Thoracic aorta (tissue), 2 donors: Measurements from ENCODE around the gene UBALD1. TPM values are rescaled to one million over a fixed set of nuclear protein-coding genes. Genes with fewer than 3 reads are reported as not detected.

ENCODE experiments used
- ATAC-seq: fragments of 150-250 bp; one replicate; pipeline ENCODE4 v1.8.0; 2017; ENCODE audit warnings: low read depth; ENCODE audit not compliant: insufficient number of reproducible peaks, low FRiP score
- DNase-seq: peaks from one replicate; pipeline ENCODE4 v3.0.0-alpha.2; 2020; ENCODE audit warnings: low spot score
- H3K27ac ChIP-seq, 2 donors: fragments of 200-600 bp; sonication (generic); 1 replicate in 1 of 2; 2 replicates in 1 of 2; pipeline ENCODE4 v1.5.1; 2016; ENCODE audit warnings: mild to moderate bottlenecking in 2 of 2, moderate library complexity in 2 of 2
- H3K27me3 ChIP-seq: fragments of 200-600 bp; sonication (generic); replicated peaks from 2 replicates; pipeline ENCODE4 v1.6.0; 2016; ENCODE audit warnings: mild to moderate bottlenecking; ENCODE audit not compliant: insufficient read depth
- H3K36me3 ChIP-seq: fragments of 200-600 bp; sonication (generic); one replicate; pipeline ENCODE4 v1.5.1; 2016
- H3K4me1 ChIP-seq, 2 donors: fragments of 200-600 bp; sonication (generic); 1 replicate in 1 of 2; 2 replicates in 1 of 2; pipeline versions ENCODE4 v1.5.1 to v1.6.0; 2016; ENCODE audit warnings: low read depth in 2 of 2, mild to moderate bottlenecking in 1 of 2; ENCODE audit not compliant: control insufficient read depth in 1 of 2
- H3K4me3 ChIP-seq: fragments of 200-600 bp; sonication (generic); 2 replicates; pipeline ENCODE4 v1.5.1; 2016; ENCODE audit warnings: mild to moderate bottlenecking
- H3K9me3 ChIP-seq: fragments of 200-600 bp; sonication (generic); 2 replicates; pipeline ENCODE4 v1.5.1; 2016
- CTCF ChIP-seq: fragments of 200-600 bp; sonication (generic); IDR thresholded peaks from one replicate; pipeline ENCODE4 v1.5.1; 2019; ENCODE audit warnings: antibody characterized with exemption
- total RNA-seq, 2 donors: library from RNA; depleted of rRNA; stranded (reverse); fragments of >200 nt; gene quantifications; one replicate each; pipeline versions ENCODE4 v1.1.0 to v1.2.3, GENCODE V29; 2016

Gene UBALD1
- total RNA-seq, 2 donors from 2014 or later = 23.8 to 23.9 TPM

- Histone ChIP-seq H3K4me1 (no peaks in the 10 kb centered on the region), H3K4me3 (no peak overlapping the region), H3K27me3 (no peaks in the 10 kb centered on the region), H3K9me3 (no peaks in the 10 kb centered on the region), H3K27ac (no peak overlapping the region), H3K36me3 (no peaks in the 10 kb centered on the region)
- ATAC-seq = no peak
- DNase-seq = no peak
- TF ChIP-seq CTCF = no peak
Measured at GRCh38 chr16:4593086-4593485, 21.6 kb downstream of the UBALD1 start.

GRCh38 chr16:4591706-4592470 is 22.8 kb downstream of the UBALD1 start:
- DNase-seq (no peak), ATAC-seq (no peak)
- H3K4me1 ChIP-seq = no peaks in the 10 kb centered on the region
- no peak overlapping the region for H3K4me3 ChIP-seq
- H3K9me3 ChIP-seq = no peaks in the 10 kb centered on the region
- TF ChIP-seq CTCF = no peak
- H3K27ac ChIP-seq = no peak overlapping the region
- no peaks in the 10 kb centered on the region for H3K36me3 ChIP-seq
- H3K27me3 ChIP-seq = no peaks in the 10 kb centered on the region

GRCh38 chr16:4591191-4591590 is 23.5 kb downstream of the UBALD1 start:
- no peak for TF ChIP-seq CTCF
- Histone ChIP-seq H3K4me3 (no peak overlapping the region), H3K27ac (no peak overlapping the region), H3K9me3 (no peaks in the 10 kb centered on the region), H3K27me3 (no peaks in the 10 kb centered on the region), H3K4me1 (no peaks in the 10 kb centered on the region), H3K36me3 (no peaks in the 10 kb centered on the region)
- ATAC-seq (no peak), DNase-seq (no peak)

- Histone ChIP-seq H3K4me1 (no peaks in the 10 kb centered on the region), H3K36me3 (no peaks in the 10 kb centered on the region), H3K27me3 (no peaks in the 10 kb centered on the region), H3K9me3 (no peaks in the 10 kb centered on the region), H3K4me3 (no peak overlapping the region), H3K27ac (no peak overlapping the region)
- DNase-seq = no peak
- ATAC-seq = no peak
- TF ChIP-seq CTCF = no peak
Measured at GRCh38 chr16:4588961-4589360, 25.7 kb downstream of the UBALD1 start.

GRCh38 chr16:4588386-4588785 is 26.3 kb downstream of the UBALD1 start:
- Histone ChIP-seq H3K36me3 (no peaks in the 10 kb centered on the region), H3K27ac (no peak overlapping the region), H3K27me3 (no peaks in the 10 kb centered on the region), H3K4me3 (no peak overlapping the region), H3K4me1 (no peaks in the 10 kb centered on the region), H3K9me3 (no peaks in the 10 kb centered on the region)
- ATAC-seq = no peak
- no peak for TF ChIP-seq CTCF
- no peak for DNase-seq
